Activated CD8-positive, alpha-beta T cell treated with anti-CD3 and anti-CD28 coated beads for 36 hours (primary cell): ENCODE results near the gene HSPA12B. TPM values are rescaled to one million over a fixed set of nuclear protein-coding genes. Genes with fewer than 3 reads are reported as not detected.

Experiments used
- ATAC-seq: fragments of 200-7000 bp; cut with Tn5 transposase; one replicate; pipeline ENCODE4 v1.10.0; 2021; ENCODE audit warnings: mild to moderate bottlenecking, moderate library complexity
- CTCF ChIA-PET: fragments of 350-600 bp; sonication (Branson Sonifier 250); formaldehyde crosslinking; loops from one replicate; lab custom pipeline; 2021; ENCODE audit warnings: antibody characterized with exemption; lab: Charles Lee
- POLR2A ChIA-PET: fragments of 350-600 bp; sonication (Branson Sonifier 250); formaldehyde crosslinking; loops from one replicate; lab custom pipeline; 2021; ENCODE audit warnings: antibody characterized with exemption; lab: Charles Lee
- DNase-seq: peaks from one replicate; pipeline ENCODE4 v3.0.0-alpha.2; 2020
- H3K27ac Mint-ChIP-seq: one replicate; pipeline ENCODE4 v1.8.0; 2021; ENCODE audit warnings: mild to moderate bottlenecking, mixed read lengths
- H3K27me3 Mint-ChIP-seq: one replicate; pipeline ENCODE4 v1.8.0; 2021; ENCODE audit warnings: mixed read lengths
- H3K36me3 Mint-ChIP-seq: one replicate; pipeline ENCODE4 v1.8.0; 2021; ENCODE audit warnings: low read depth, mixed read lengths
- H3K4me1 Mint-ChIP-seq: one replicate; pipeline ENCODE4 v1.8.0; 2021; ENCODE audit warnings: low read depth, mixed read lengths
- H3K4me3 Mint-ChIP-seq: one replicate; pipeline ENCODE4 v1.8.0; 2021; ENCODE audit warnings: mild to moderate bottlenecking, moderate library complexity, mixed read lengths
- H3K9me3 Mint-ChIP-seq: one replicate; pipeline ENCODE4 v1.8.0; 2021; ENCODE audit warnings: mixed read lengths
- intact Hi-C: fragments of 100-400 bp; cut with micrococcal nuclease; formaldehyde crosslinking; loops from one replicate; pipeline ENCODE4 v1.10.0; 2022
- total RNA-seq, 2 experiments: library from RNA; stranded (reverse); gene quantifications; one replicate each; pipeline ENCODE4 v1.2.3, GENCODE V29; 2021
- TF ChIP-seq, protein P1 (sequence below): fragments of 200-600 bp; IDR thresholded peaks from one replicate; pipeline ENCODE4 v1.8.0; 2022; ENCODE audit warnings: antibody characterized with exemption, mild to moderate bottlenecking

HSPA12B gene
- total RNA-seq, 2 experiments from 2014 or later = not detected

DNA sequence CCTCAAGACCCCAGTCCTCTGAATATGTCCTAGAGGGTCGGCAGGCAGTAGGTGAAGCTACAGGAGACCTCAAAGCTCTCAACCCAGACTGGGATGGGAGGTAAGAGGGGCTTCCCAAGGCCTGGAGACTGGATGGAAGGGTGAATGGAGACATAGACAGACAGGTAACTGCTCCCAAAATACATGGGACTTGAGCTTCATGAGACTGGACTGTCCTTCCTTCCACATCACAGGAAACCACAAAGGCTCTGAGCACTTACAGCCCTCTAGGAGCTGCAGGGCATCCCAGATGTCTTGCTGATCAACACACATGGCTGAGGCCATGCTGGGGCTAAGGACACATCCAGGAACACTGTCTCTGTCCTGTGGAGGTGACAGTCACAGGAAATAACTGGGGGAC, 11.6 kb downstream of the HSPA12B start:
- H3K9me3 Mint-ChIP-seq = no peaks in the 10 kb centered on the region
- intact Hi-C loops = no loop called here

DNA sequence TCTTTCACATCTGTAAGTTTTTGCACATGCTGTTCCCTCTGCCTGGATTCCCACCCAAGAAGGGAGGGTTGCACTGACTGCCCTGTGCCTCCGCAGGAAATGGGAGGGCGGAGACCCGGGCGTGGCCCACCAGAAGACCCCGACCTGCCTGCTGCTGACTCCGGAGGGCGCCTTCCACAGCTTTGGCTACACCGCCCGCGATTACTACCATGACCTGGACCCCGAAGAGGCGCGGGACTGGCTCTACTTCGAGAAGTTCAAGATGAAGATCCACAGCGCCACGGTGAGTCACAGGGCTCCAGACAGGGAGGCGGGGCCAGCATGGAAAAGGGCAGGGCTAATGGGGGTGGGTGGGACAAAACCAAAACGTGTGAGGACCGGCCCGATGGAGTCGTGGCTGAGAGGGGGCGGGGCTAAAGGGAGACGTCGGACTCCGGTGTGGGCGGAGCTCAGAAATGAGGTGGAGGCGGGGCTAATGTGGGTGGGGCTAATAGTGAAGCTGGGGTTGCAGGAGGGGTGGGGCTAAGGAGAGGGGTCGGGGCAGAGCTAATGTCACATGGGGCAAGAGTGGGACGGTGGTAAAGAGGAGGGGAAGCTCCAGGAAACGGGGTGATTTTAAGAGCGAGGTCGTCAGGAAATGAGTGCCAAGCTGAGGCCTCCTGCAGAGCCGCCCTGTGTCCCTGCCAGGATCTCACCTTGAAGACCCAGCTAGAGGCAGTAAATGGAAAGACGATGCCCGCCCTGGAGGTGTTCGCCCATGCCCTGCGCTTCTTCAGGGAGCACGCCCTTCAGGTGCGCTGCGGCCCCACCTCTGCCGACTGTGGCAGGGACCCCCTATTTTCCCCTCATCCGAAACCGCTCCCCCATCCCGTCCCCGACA, 12.6 kb downstream of the HSPA12B start:
- Mint-ChIP-seq H3K36me3 (no peaks in the 10 kb centered on the region), H3K27me3 (peaks cover 4% of the 10 kb centered on the region), H3K4me3 (peak overlapping the region; percentile 53), H3K4me1 (peaks cover 7% of the 10 kb centered on the region), H3K9me3 (no peaks in the 10 kb centered on the region), H3K27ac (no peak overlapping the region)
- DNase-seq = peak; percentile 86
- CTCF ChIA-PET = interaction anchor here (0.7 to 1.8 kb wide), 7 partner anchors 8 to 110 kb away, joined by 3 to 10 read pairs (median 4); partner anchors contain the start of gene ADISSP
- TF ChIP-seq, protein P1, sequence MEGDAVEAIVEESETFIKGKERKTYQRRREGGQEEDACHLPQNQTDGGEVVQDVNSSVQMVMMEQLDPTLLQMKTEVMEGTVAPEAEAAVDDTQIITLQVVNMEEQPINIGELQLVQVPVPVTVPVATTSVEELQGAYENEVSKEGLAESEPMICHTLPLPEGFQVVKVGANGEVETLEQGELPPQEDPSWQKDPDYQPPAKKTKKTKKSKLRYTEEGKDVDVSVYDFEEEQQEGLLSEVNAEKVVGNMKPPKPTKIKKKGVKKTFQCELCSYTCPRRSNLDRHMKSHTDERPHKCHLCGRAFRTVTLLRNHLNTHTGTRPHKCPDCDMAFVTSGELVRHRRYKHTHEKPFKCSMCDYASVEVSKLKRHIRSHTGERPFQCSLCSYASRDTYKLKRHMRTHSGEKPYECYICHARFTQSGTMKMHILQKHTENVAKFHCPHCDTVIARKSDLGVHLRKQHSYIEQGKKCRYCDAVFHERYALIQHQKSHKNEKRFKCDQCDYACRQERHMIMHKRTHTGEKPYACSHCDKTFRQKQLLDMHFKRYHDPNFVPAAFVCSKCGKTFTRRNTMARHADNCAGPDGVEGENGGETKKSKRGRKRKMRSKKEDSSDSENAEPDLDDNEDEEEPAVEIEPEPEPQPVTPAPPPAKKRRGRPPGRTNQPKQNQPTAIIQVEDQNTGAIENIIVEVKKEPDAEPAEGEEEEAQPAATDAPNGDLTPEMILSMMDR = no peak
- peak; percentile 91 for ATAC-seq
- intact Hi-C loops = no loop called here
- POLR2A ChIA-PET = interaction anchor here (0.9 kb wide), 1 partner anchor 22 kb away, joined by 3 read pairs; no protein-coding TSS in a partner anchor

More for the DNA sequence above, 11.6 kb downstream of the HSPA12B start:
- Mint-ChIP-seq H3K4me1 (peaks cover 7% of the 10 kb centered on the region), H3K27ac (no peak overlapping the region), H3K4me3 (no peak overlapping the region), H3K36me3 (no peaks in the 10 kb centered on the region), H3K27me3 (peaks cover 4% of the 10 kb centered on the region)
- ATAC-seq = no peak
- POLR2A ChIA-PET = interaction anchor here (0.9 kb wide), 1 partner anchor 23 kb away, joined by 3 read pairs; no protein-coding TSS in a partner anchor
- no peak for DNase-seq
- CTCF ChIA-PET = interaction anchor here (1.0 to 1.8 kb wide), 5 partner anchors 9 to 68 kb away, joined by 3 to 10 read pairs (median 4); partner anchors contain the start of gene ADISSP
- TF ChIP-seq, protein P1 = no peak

DNA sequence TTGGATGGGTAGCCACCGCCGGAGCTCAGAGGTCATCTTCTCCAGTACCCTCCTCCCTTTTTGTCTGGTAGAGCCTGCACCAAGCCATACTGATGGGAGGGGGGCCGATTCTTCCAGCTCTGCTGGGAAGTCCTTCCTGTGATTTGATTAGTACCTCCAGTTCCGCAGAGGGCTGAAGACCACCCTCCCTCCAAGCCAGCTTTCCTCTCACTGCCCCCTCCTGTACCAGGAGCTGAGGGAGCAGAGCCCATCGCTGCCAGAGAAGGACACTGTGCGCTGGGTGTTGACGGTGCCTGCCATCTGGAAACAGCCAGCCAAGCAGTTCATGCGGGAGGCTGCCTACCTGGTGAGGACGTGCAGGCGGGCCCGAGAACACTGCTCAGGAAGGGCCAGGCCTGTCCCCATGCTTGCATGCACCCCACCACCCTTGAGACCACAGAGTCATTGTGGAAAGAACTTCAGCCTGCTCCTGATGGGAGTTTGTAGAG, 13.2 kb downstream of the HSPA12B start:
- peaks cover 4% of the 10 kb centered on the region for H3K27me3 Mint-ChIP-seq
- no peak overlapping the region for H3K4me3 Mint-ChIP-seq
- ATAC-seq (no peak), DNase-seq (no peak)
- peaks cover under 1% of the 10 kb centered on the region for H3K36me3 Mint-ChIP-seq
- H3K4me1 Mint-ChIP-seq = peaks cover 7% of the 10 kb centered on the region
- intact Hi-C loops = no loop called here
- H3K27ac Mint-ChIP-seq = no peak overlapping the region
- TF ChIP-seq, protein P1 = no peak
- ChIA-PET CTCF (interaction anchor here (1.3 to 1.8 kb wide), 3 partner anchors 9 to 49 kb away, joined by 4 to 10 read pairs (median 5); partner anchors contain the start of gene ADISSP), POLR2A (no interaction called here)
- no peaks in the 10 kb centered on the region for H3K9me3 Mint-ChIP-seq

DNA sequence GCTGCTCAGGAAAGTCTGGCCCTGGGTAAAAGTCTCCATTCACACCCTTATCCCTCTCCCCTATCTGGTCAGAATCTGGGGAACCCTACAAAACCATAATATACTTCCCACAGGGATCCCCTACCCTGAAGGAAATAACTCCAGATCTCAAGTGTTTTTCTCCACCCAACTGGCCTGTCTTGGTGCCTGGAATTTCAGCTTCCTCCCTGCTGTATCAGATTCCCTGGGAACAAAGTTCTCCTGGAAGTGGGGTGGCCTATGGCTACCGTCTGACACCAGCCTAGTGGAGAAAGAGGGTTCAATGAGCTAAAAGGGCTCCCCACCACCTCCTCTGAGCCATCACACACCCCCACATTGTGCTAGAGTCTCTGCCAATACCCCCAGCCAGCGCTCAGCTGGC, 15.0 kb downstream of the HSPA12B start:
- ChIA-PET CTCF (interaction anchor here (0.7 to 2.2 kb wide), 3 partner anchors 16 to 107 kb away, joined by 3 to 4 read pairs (median 3); no protein-coding TSS in a partner anchor), POLR2A (interaction anchor here (1.1 to 1.4 kb wide), 2 partner anchors 9 to 21 kb away, joined by 4 to 5 read pairs; partner anchors contain the start of gene ADISSP)
- TF ChIP-seq, protein P1 = no peak
- Mint-ChIP-seq H3K27me3 (peaks cover 4% of the 10 kb centered on the region), H3K36me3 (peaks cover 3% of the 10 kb centered on the region), H3K4me1 (peaks cover 11% of the 10 kb centered on the region), H3K9me3 (no peaks in the 10 kb centered on the region), H3K27ac (no peak overlapping the region), H3K4me3 (no peak overlapping the region)
- ATAC-seq (no peak), DNase-seq (no peak)
- intact Hi-C loops = no loop called here
